ENCODE data around the gene TENT4A. TPM values are rescaled to one million over a fixed set of nuclear protein-coding genes. Genes with fewer than 3 reads are reported as not detected.

TENT4A gene
- total RNA-seq, 2 donors from 2014 or later, result 25.5 to 32.7 TPM

GRCh38 chr5:6752782-6753181, 39.5 kb downstream of the TENT4A start:
- no peak for TF ChIP-seq CTCF (conservative IDR thresholded peaks at IDR 0.05)
- H3K36me3 ChIP-seq (ENCODE audit: control insufficient read depth, insufficient read depth, low read length), result peaks cover 82% of the 10 kb centered on the region
- DNase-seq, result no peak
- H3K4me1 ChIP-seq (ENCODE audit: control insufficient read depth, insufficient read depth, low read length), result no peaks in the 10 kb centered on the region
- no peak overlapping the region for H3K27ac ChIP-seq (ENCODE audit: low read depth, low read length)
- WGBS, 2 experiments (ENCODE audit: insufficient coverage in 1 of 2, insufficient read length in 1 of 2), result 93 to 98% methylated on average over 9 to 11 of the region's 11 CpGs
- H3K4me3 ChIP-seq (ENCODE audit: low read length), result no peak overlapping the region
- Mint-ChIP-seq H3K27ac (no peak overlapping the region), H3K36me3 (ENCODE audit: low read depth) (peaks cover 82% of the 10 kb centered on the region), H3K27me3 (ENCODE audit: insufficient read depth) (no peaks in the 10 kb centered on the region), H3K4me1 (no peaks in the 10 kb centered on the region), H3K4me3 (no peak overlapping the region), H3K9me3 (no peaks in the 10 kb centered on the region)
- H3K27me3 ChIP-seq (ENCODE audit: control insufficient read depth, insufficient read depth, low read length, poor library complexity, severe bottlenecking), result no peaks in the 10 kb centered on the region
- no peak overlapping the region for H3K9ac ChIP-seq (ENCODE audit: extremely low read depth, low read length, poor library complexity, severe bottlenecking)
- H3K9me3 ChIP-seq (ENCODE audit: control insufficient read depth, low read length), result no peaks in the 10 kb centered on the region

DNA sequence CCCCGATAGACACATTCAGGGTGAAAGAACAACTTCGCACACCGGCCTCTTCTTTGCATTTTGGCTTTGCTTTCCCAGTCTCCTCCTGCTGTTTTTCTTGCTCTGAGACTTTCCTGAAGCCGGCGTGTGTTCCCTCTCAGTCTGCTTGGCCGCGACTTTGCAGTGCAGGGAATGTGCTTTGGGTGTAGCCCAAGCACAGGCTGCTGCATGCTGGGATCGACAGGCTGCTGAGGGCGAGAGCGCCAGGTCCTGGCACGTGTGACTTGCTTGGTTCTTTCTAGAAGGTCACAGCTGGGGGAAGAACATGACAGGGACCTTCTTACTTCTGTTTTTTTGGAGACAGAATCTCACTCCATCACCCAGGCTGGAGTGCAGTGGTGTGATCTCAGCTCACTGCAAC, 40.6 kb downstream of the TENT4A start:
- no peaks in the 10 kb centered on the region for H3K9me3 Mint-ChIP-seq
- Histone ChIP-seq H3K9me3 (ENCODE audit: control insufficient read depth, low read length) (no peaks in the 10 kb centered on the region), H3K9ac (ENCODE audit: extremely low read depth, low read length, poor library complexity, severe bottlenecking) (no peak overlapping the region), H3K4me1 (ENCODE audit: control insufficient read depth, insufficient read depth, low read length) (no peaks in the 10 kb centered on the region), H3K27ac (ENCODE audit: low read depth, low read length) (no peak overlapping the region), H3K27me3 (ENCODE audit: control insufficient read depth, insufficient read depth, low read length, poor library complexity, severe bottlenecking) (no peaks in the 10 kb centered on the region), H3K36me3 (ENCODE audit: control insufficient read depth, insufficient read depth, low read length) (peaks cover 79% of the 10 kb centered on the region), H3K4me3 (ENCODE audit: low read length) (no peak overlapping the region)
- no peaks in the 10 kb centered on the region for H3K4me1 Mint-ChIP-seq
- no peaks in the 10 kb centered on the region for H3K27me3 Mint-ChIP-seq (ENCODE audit: insufficient read depth)
- WGBS, 2 experiments (ENCODE audit: insufficient coverage in 1 of 2, insufficient read length in 1 of 2), result 92 to 95% methylated on average over 10 to 11 of the region's 11 CpGs
- TF ChIP-seq CTCF (conservative IDR thresholded peaks at IDR 0.05), result no peak
- H3K4me3 Mint-ChIP-seq, result no peak overlapping the region
- no peak overlapping the region for H3K27ac Mint-ChIP-seq
- DNase-seq, result no peak
- peaks cover 78% of the 10 kb centered on the region for H3K36me3 Mint-ChIP-seq (ENCODE audit: low read depth)

- Mint-ChIP-seq H3K27ac (no peak overlapping the region), H3K4me3 (no peak overlapping the region), H3K9me3 (no peaks in the 10 kb centered on the region), H3K36me3 (ENCODE audit: low read depth) (peaks cover 71% of the 10 kb centered on the region), H3K4me1 (no peaks in the 10 kb centered on the region), H3K27me3 (ENCODE audit: insufficient read depth) (no peaks in the 10 kb centered on the region)
- H3K9ac ChIP-seq (ENCODE audit: extremely low read depth, low read length, poor library complexity, severe bottlenecking), result no peak overlapping the region
- no peaks in the 10 kb centered on the region for H3K9me3 ChIP-seq (ENCODE audit: control insufficient read depth, low read length)
- no peaks in the 10 kb centered on the region for H3K4me1 ChIP-seq (ENCODE audit: control insufficient read depth, insufficient read depth, low read length)
- no peaks in the 10 kb centered on the region for H3K27me3 ChIP-seq (ENCODE audit: control insufficient read depth, insufficient read depth, low read length, poor library complexity, severe bottlenecking)
- TF ChIP-seq CTCF (conservative IDR thresholded peaks at IDR 0.05), result no peak
- peaks cover 74% of the 10 kb centered on the region for H3K36me3 ChIP-seq (ENCODE audit: control insufficient read depth, insufficient read depth, low read length)
- WGBS, 2 experiments (ENCODE audit: insufficient coverage in 1 of 2, insufficient read length in 1 of 2), result 94 to 96% methylated on average over 20 to 29 of the region's 29 CpGs
- H3K27ac ChIP-seq (ENCODE audit: low read depth, low read length), result no peak overlapping the region
- DNase-seq, result no peak
- H3K4me3 ChIP-seq (ENCODE audit: low read length), result no peak overlapping the region
These were observed 41.5 kb downstream of the TENT4A start for GRCh38 chr5:6754766-6755165.
